ENCODE measurements around the gene DCAF17.

DNA sequence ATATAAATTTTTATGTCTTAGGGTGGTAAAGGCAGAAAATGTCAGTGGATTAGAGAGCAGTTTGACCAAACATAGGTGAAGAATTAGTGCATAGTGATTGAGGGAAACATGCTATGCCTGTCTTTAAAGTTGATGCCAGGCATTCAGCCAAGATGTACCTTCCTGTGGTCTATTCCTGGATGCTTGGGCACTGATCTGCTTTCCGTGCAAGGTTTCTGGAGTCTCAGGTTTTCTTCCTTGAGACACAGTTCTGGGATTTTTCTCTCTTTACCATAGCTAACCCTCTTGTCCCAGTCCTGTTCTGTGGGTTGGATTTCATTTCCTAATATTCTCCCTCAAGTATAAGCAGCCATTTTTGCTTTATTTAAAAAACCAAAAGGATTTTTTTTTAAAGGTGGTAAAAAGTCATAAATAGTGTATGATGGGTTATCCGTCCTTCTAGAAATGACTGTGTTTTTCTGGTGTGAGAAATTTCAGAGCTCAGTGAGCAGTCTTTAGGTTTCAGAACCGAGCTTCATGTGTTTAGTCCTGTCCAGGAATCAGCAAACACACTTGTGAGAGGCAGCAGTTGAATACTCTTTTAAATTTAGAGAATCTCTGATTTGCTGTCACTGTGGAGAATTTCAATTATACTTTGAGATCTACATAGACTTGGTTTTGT, 45.3 kb downstream of the DCAF17 start:
- TF ChIP-seq CTCF (IDR thresholded peaks at IDR 0.05) (no peak), POLR2A (IDR thresholded peaks at IDR 0.05) (no peak)

Measured in uterus (tissue), 2 donors.